Stomach smooth muscle (tissue), 2 donors: ENCODE results near the gene GLS2.
"Not testable (repeated sequence)": the region's sequence is repeated elsewhere in the genome, so short reads cannot be mapped to it uniquely, and the experiment has no call there.

Experiments used
- H3K27ac ChIP-seq: one replicate; pipeline ENCODE4 v1.7.0; 2013; ENCODE audit warnings: mild to moderate bottlenecking, low read length, inconsistent platforms
- H3K27me3 ChIP-seq, 2 donors: one replicate each; pipeline ENCODE4 v1.7.0; 2013; ENCODE audit warnings: low read length in 2 of 2; ENCODE audit not compliant: insufficient read depth in 2 of 2, control insufficient read depth in 1 of 2
- H3K36me3 ChIP-seq, 2 donors: one replicate each; pipeline ENCODE4 v1.7.0; 2013; ENCODE audit warnings: low read length in 2 of 2; ENCODE audit not compliant: control insufficient read depth in 2 of 2, insufficient read depth in 2 of 2
- H3K4me1 ChIP-seq: one replicate; pipeline ENCODE4 v1.7.0; 2013; ENCODE audit warnings: low read length; ENCODE audit not compliant: control insufficient read depth, insufficient read depth
- H3K4me3 ChIP-seq, 2 donors: one replicate each; pipeline ENCODE4 v1.7.0; 2013; ENCODE audit warnings: low read length in 2 of 2
- H3K9ac ChIP-seq, 2 donors: one replicate each; pipeline ENCODE4 v1.7.0; 2013; ENCODE audit warnings: low read length in 2 of 2, mild to moderate bottlenecking in 1 of 2
- H3K9me3 ChIP-seq, 2 donors: one replicate each; pipeline ENCODE4 v1.7.0; 2013; ENCODE audit warnings: low read length in 2 of 2; ENCODE audit not compliant: control insufficient read depth in 2 of 2
- donor health status: healthy.
- donor health status: Pancreatic carcinoma.

GLS2 gene

GRCh38 chr12:56468216-56469006 is 19.6 kb downstream of the GLS2 start, which contains the start of gene SPRYD4:
SPRYD4 (plus strand) TSS chr12:56468578; CDS start chr12:56468592, 14 bp downstream.
- H3K9ac ChIP-seq: peak within 1 kb of the TSS; percentile 83 to 99

GRCh38 chr12:56462565-56462964 is 25.4 kb downstream of the GLS2 start:
- Histone ChIP-seq H3K9me3 (no peaks in the 10 kb centered on the region), H3K9ac (no peak overlapping the region), H3K36me3 (no peaks in the 10 kb centered on the region), H3K4me1 (peaks cover 3% of the 10 kb centered on the region), H3K4me3 (no peak overlapping the region), H3K27me3 (no peaks in the 10 kb centered on the region), H3K27ac (no peak overlapping the region)

More at GRCh38 chr12:56468216-56469006, 19.6 kb downstream of the GLS2 start, which contains the start of gene SPRYD4:
- Histone ChIP-seq H3K36me3 (peaks cover 0 to 4% of the 10 kb centered on the region in 2 donors), H3K27me3 (no peaks in the 10 kb centered on the region), H3K4me3 (peak within 1 kb of the TSS; percentile 94 to 97), H3K27ac (peak within 1 kb of the TSS; percentile 87), H3K4me1 (peaks cover 15% of the 10 kb centered on the region), H3K9me3 (no peaks in the 10 kb centered on the region)

- Histone ChIP-seq H3K4me1 (peaks cover 3% of the 10 kb centered on the region), H3K27me3 (no peaks in the 10 kb centered on the region), H3K4me3 (no peak overlapping the region), H3K9me3 (no peaks in the 10 kb centered on the region), H3K36me3 (no peaks in the 10 kb centered on the region), H3K9ac (no peak overlapping the region), H3K27ac (no peak overlapping the region)
Observed at GRCh38 chr12:56461235-56462159, 26.5 kb downstream of the GLS2 start.

DNA sequence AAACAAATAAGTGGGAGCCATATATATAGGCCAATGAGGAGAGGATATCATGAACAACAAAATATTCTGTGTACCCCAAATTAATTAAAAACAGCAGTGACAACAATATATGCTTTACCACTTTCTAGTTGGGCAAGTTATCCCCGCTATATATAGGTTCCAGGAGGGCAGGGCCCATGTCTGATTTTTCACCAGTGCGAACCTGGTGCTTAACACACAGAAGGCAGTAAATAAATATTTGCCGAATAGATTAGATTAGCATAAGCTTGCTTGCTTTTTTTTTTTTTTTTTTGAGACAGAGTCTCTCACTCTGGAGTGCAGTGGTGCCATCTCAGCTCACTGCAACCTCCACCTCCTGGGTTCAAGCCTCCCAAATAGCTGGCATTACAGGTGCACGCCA is 30.1 kb downstream of the GLS2 start:
- H3K9ac ChIP-seq: no peak overlapping the region
- no peaks in the 10 kb centered on the region for H3K36me3 ChIP-seq
- H3K27me3 ChIP-seq: no peaks in the 10 kb centered on the region
- H3K4me3 ChIP-seq: no peak overlapping the region
- no peaks in the 10 kb centered on the region for H3K9me3 ChIP-seq
- no peak overlapping the region for H3K27ac ChIP-seq
- H3K4me1 ChIP-seq: no peaks in the 10 kb centered on the region

DNA sequence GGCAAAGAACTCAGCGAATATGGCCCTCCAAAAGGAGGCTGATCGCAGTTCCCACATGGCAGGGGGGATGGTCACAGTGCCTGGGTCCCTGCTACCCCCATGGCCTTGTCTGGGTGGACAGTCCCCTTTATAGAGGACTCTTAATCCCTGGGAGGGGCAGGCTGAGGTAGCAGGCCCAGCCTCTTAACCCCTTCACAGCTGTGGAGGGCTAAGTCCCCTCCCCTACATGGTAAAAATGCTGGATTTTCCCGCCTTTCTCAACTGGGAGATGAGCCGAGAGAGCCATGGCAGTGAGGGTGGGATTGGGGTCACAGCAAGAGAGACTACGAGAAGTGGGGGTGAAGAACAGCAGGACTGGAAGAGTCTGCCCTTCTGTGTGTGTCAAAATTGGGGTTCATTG is 33.4 kb downstream of the GLS2 start, which contains the start of gene MIP:
TSS of gene MIP (minus strand) at position 101 of the 400 bp plus-strand sequence. CDS start at position 57, 44 bp downstream.
- Histone ChIP-seq H3K27ac (no peak within 1 kb of the TSS), H3K27me3 (no peaks in the 10 kb centered on the region), H3K9ac (no peak within 1 kb of the TSS), H3K9me3 (no peaks in the 10 kb centered on the region), H3K36me3 (no peaks in the 10 kb centered on the region), H3K4me3 (no peak within 1 kb of the TSS), H3K4me1 (no peaks in the 10 kb centered on the region)

DNA sequence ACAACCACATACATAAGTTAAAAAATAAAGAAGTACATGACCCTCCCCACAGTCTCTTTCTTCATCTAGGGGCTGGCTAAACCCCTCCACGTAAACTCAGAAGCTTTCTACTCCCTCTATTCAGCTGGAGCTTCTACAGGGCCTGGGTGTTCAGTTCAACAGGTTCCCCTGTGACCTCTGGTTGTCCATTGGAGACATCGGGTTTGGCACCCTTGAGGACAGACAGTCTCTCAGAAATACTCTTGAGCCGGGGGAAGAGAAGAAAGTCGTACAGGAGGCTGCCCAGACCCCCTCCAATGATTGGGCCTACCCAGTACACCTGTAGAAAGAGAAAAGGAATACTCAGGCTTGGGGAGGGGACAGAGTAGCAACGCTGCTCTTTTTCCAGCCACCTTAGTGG is 36.8 kb downstream of the GLS2 start:
- Histone ChIP-seq H3K4me3 (no peak overlapping the region), H3K36me3 (no peaks in the 10 kb centered on the region), H3K9ac (no peak overlapping the region), H3K27me3 (no peaks in the 10 kb centered on the region), H3K4me1 (no peaks in the 10 kb centered on the region), H3K27ac (no peak overlapping the region), H3K9me3 (no peaks in the 10 kb centered on the region)

DNA sequence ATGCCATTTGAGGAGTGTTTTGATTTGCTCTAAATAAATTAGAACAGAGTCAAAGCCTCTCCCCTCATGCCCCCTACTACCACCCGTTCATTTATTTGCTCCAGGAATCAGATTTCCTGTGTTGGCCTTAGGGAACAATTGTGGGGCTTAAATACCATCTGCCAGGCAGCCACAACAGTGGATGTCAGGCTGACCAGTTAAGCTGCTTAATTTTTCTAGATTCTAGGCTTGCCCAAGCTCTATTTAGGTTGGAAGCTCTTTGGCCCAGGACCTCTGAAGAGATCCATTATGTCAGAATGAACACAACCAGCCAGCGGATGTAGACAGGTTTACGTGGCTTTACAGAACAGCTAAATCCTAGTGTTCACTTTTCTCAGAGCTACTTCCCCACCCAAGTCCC is 37.7 kb downstream of the GLS2 start:
- H3K4me3 ChIP-seq: no peak overlapping the region
- no peaks in the 10 kb centered on the region for H3K4me1 ChIP-seq
- no peaks in the 10 kb centered on the region for H3K27me3 ChIP-seq
- no peak overlapping the region for H3K27ac ChIP-seq
- H3K9ac ChIP-seq: no peak overlapping the region
- no peaks in the 10 kb centered on the region for H3K9me3 ChIP-seq
- H3K36me3 ChIP-seq: no peaks in the 10 kb centered on the region

GRCh38 chr12:56449622-56449984 is 38.4 kb downstream of the GLS2 start:
- Histone ChIP-seq H3K9ac (peak overlapping the region; percentile 66 to 80), H3K4me1 (no peaks in the 10 kb centered on the region), H3K27me3 (no peaks in the 10 kb centered on the region), H3K27ac (peak overlapping the region; percentile 85), H3K4me3 (peak overlapping the region; percentile 79 to 83), H3K9me3 (no peaks in the 10 kb centered on the region), H3K36me3 (no peaks in the 10 kb centered on the region)

GRCh38 chr12:56448860-56449621 is 38.9 kb downstream of the GLS2 start, which contains the start of gene TIMELESS:
TIMELESS (minus strand) TSS chr12:56449426; CDS start chr12:56434170, 15,256 bp downstream.
- Histone ChIP-seq H3K36me3 (no peaks in the 10 kb centered on the region), H3K4me1 (no peaks in the 10 kb centered on the region), H3K9me3 (no peaks in the 10 kb centered on the region), H3K27me3 (no peaks in the 10 kb centered on the region), H3K9ac (peak within 1 kb of the TSS; percentile 80 to 85), H3K4me3 (peak within 1 kb of the TSS; percentile 79 to 83), H3K27ac (peak within 1 kb of the TSS; percentile 85)

- not testable (repeated sequence) for H3K9ac ChIP-seq, H3K36me3 ChIP-seq, H3K9me3 ChIP-seq, H3K4me1 ChIP-seq, H3K4me3 ChIP-seq, H3K27ac ChIP-seq, H3K27me3 ChIP-seq
Observed at GRCh38 chr12:56443208-56443607, 44.8 kb downstream of the GLS2 start.
